ENCODE measurements around the gene SMAD9.
A peak's percentile ranks its signal among the peaks of the same experiment; 100 is the strongest.

DNA sequence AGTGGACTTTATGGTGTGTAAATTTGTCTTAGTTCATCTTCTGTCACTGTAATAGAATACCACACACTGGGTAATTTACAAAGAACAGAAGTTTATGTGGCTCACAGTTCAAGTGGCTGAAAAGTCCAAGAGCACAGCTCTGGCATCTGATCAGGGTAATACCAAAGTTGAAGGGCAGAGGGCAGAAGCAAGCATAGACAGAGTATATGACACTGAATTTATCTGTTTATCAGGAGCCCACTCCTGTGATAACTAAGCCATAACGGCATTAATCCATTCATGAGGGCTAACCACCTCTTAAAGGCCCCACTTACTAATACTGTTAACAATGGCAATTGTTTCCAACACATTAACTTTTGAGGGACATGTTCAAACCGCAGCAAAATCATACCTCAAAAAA, 105.0 kb downstream of the SMAD9 start:
- no peak for TF ChIP-seq POLR2A (IDR thresholded peaks at IDR 0.05)
- TF ChIP-seq, protein P1, sequence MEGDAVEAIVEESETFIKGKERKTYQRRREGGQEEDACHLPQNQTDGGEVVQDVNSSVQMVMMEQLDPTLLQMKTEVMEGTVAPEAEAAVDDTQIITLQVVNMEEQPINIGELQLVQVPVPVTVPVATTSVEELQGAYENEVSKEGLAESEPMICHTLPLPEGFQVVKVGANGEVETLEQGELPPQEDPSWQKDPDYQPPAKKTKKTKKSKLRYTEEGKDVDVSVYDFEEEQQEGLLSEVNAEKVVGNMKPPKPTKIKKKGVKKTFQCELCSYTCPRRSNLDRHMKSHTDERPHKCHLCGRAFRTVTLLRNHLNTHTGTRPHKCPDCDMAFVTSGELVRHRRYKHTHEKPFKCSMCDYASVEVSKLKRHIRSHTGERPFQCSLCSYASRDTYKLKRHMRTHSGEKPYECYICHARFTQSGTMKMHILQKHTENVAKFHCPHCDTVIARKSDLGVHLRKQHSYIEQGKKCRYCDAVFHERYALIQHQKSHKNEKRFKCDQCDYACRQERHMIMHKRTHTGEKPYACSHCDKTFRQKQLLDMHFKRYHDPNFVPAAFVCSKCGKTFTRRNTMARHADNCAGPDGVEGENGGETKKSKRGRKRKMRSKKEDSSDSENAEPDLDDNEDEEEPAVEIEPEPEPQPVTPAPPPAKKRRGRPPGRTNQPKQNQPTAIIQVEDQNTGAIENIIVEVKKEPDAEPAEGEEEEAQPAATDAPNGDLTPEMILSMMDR (IDR thresholded peaks at IDR 0.05), result peak in 2 of 4 donors; percentile 11 to 16

Measured in right lobe of liver (tissue), 4 donors.